ENCODE measurements around the gene HHIPL1. TPM values are rescaled to one million over a fixed set of nuclear protein-coding genes. Genes with fewer than 3 reads are reported as not detected.

HHIPL1 gene
- total RNA-seq, 4 donors from 2014 or later: 2.7 to 9.6 (median 3.7) TPM

DNA sequence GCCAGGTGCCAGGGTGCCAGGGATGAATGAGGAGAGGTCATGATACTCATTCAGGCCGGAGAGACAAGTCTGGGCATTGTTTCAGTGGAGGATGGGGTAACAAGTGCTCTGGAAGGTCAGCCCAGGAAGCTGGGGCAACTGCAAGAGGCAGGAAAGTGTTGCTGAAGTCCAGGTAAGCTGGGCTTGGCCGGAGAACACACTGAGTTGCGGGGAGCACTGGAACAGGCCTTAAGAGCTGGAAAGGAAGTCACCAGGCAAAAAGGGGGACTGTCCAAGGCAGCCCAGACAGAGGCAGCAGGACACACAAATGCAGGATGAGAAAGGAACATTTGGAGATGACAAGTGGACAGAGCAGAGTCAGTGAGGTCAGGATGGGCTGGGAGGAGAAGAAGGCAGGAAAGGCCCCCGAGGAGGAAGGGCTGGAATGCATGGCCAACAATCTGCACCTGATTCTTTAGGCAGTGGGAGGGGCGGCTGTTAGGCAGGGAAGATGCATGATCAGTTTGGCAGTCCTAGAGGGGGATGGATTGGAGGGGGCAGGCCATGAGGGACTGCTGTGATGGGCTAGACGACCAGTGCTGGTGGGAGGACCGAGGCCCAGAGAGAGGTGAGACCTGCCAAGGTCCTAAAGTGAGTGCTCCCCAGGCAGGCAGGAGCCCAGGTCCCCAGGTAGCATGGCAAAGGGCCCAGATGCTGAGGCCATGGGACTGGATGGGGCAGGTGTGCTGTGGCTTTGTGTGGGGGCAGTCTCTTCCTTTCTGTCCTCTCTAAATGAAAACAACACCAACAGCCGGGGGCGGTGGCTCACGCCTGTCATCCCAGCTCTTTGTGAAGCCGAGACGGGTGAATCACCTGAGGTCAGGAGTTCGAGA lies 17.2 kb upstream of the HHIPL1 start:
- Histone ChIP-seq H3K27ac (no peak overlapping the region), H3K4me1 (peaks cover 0 to 22% (median 6%) of the 10 kb centered on the region in 3 donors), H3K9me3 (no peaks in the 10 kb centered on the region), H3K4me3 (no peak overlapping the region), H3K27me3 (no peaks in the 10 kb centered on the region), H3K36me3 (no peaks in the 10 kb centered on the region)
- 64 to 81% methylated on average over 6 to 9 of the region's 13 CpGs for WGBS, 2 donors (ENCODE audit: low coverage in 1 of 2)
- TF ChIP-seq POLR2A (IDR thresholded peaks at IDR 0.05) (no peak), EP300 (IDR thresholded peaks at IDR 0.05) (no peak), POLR2AphosphoS5 (IDR thresholded peaks at IDR 0.05) (no peak)
- TF ChIP-seq, protein P1, sequence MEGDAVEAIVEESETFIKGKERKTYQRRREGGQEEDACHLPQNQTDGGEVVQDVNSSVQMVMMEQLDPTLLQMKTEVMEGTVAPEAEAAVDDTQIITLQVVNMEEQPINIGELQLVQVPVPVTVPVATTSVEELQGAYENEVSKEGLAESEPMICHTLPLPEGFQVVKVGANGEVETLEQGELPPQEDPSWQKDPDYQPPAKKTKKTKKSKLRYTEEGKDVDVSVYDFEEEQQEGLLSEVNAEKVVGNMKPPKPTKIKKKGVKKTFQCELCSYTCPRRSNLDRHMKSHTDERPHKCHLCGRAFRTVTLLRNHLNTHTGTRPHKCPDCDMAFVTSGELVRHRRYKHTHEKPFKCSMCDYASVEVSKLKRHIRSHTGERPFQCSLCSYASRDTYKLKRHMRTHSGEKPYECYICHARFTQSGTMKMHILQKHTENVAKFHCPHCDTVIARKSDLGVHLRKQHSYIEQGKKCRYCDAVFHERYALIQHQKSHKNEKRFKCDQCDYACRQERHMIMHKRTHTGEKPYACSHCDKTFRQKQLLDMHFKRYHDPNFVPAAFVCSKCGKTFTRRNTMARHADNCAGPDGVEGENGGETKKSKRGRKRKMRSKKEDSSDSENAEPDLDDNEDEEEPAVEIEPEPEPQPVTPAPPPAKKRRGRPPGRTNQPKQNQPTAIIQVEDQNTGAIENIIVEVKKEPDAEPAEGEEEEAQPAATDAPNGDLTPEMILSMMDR (IDR thresholded peaks at IDR 0.05): no peak
- ATAC-seq: no peak

DNA sequence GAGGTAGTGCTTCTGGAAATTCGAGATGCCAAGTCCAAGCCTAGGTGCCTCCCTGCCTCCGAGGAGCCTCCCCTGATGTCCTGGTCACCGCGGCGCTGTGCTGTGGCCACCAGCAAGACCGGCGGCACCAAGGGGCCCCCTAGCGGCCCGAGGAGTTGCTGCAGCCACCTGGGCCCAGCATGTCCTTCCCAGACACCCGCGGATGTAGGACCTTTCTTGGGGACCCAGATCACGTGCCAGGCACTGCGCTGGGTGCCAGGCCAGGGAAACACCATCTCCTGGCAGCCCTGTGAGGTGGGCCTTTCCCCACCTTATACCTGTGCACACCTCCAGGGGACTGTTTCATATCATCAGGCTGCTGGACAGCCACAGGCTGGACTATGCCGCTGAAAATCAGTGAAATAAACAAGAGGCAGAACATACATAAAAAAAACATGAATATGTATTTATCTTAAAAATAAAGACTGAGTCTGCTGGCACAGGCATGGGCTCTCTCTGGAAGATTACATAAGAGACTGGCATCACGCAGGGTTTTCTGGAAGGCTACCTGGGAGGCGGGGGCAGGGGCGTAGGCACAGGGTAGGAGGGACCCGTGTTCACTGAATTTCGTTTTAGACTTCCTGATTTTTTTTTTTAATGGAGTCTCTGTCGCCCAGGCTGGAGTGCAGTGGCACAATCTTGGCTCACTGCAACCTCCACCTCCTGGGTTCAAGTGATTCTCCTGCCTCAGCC lies 15.9 kb upstream of the HHIPL1 start:
- no peak overlapping the region for H3K27ac ChIP-seq
- H3K9me3 ChIP-seq: no peaks in the 10 kb centered on the region
- H3K36me3 ChIP-seq: no peaks in the 10 kb centered on the region
- peak; percentile 83 for ATAC-seq
- WGBS, 2 donors (ENCODE audit: low coverage in 1 of 2): 62 to 66% methylated on average over 6 to 7 of the region's 20 CpGs
- H3K4me1 ChIP-seq: peaks cover 0 to 11% (median 6%) of the 10 kb centered on the region in 3 donors
- TF ChIP-seq EP300 (IDR thresholded peaks at IDR 0.05) (no peak), POLR2A (IDR thresholded peaks at IDR 0.05) (no peak), POLR2AphosphoS5 (IDR thresholded peaks at IDR 0.05) (no peak)
- TF ChIP-seq, protein P1 (IDR thresholded peaks at IDR 0.05): peak in 3 of 4 experiments; percentile 95 to 99 (median 97)
- H3K4me3 ChIP-seq: no peak overlapping the region
- no peaks in the 10 kb centered on the region for H3K27me3 ChIP-seq

DNA sequence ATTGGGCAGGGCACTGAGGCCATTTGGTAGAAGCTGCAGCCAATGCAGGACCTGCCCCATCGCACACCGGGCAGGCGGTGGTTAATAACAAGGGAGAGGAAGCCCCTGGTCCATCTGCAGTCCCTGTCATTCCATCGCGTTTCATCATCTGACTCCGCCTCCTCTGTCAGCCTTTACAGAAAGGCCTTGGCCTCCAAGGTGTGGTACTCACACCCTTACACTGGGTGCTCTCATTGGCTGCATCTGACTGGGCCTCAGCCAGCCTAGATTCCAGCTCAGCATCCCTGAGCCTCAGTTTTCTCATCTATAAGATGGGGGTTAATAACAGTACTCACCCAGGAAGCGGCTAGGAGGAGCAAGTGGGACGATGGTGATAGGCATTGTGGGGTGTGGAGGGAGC lies 14.7 kb upstream of the HHIPL1 start:
- 84% methylated on average over 7 of the region's 8 CpGs; no CpG with 5 or more reads in 1 of the 2 donors for WGBS, 2 donors (ENCODE audit: low coverage in 1 of 2)
- peaks cover 0 to 11% (median 6%) of the 10 kb centered on the region in 3 donors for H3K4me1 ChIP-seq
- no peak overlapping the region for H3K27ac ChIP-seq
- no peaks in the 10 kb centered on the region for H3K9me3 ChIP-seq
- H3K36me3 ChIP-seq: no peaks in the 10 kb centered on the region
- no peaks in the 10 kb centered on the region for H3K27me3 ChIP-seq
- ATAC-seq: no peak
- TF ChIP-seq POLR2AphosphoS5 (IDR thresholded peaks at IDR 0.05): no peak
- TF ChIP-seq, protein P1 (IDR thresholded peaks at IDR 0.05): no peak
- no peak for TF ChIP-seq EP300 (IDR thresholded peaks at IDR 0.05)
- TF ChIP-seq POLR2A (IDR thresholded peaks at IDR 0.05): no peak
- no peak overlapping the region for H3K4me3 ChIP-seq

DNA sequence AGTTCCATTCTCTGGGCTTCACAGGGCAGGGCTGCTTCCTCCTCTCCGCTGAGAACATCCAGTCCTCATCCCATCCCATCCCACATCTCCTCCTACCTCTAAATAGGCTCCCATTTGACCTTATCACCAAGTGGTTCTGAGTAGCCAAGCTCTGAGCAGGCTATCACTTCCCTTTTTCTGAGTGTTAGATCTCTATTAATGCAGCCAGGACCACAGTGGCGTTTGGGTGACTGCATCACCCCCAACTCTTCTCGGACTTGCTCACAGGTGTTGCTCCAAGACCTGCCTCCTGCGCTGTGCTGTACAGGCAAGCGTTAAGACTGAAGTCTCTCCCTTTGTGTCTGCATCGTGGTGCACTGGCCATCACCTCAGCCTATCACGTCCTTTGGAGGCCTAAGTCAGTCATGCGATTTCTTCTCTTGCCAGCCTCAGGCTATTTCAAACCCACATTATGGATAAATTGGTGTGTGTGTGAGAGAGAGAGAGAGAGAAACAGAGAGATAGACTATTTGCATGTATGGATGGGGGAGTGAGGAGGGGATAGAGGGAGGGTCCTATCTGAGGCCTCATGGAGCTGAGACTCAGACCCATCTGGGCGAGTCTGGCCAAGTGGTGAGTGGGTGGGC lies 12.4 kb upstream of the HHIPL1 start:
- ATAC-seq: no peak

More for the DNA sequence above, 12.4 kb upstream of the HHIPL1 start:
- Histone ChIP-seq H3K4me3 (no peak overlapping the region), H3K36me3 (no peaks in the 10 kb centered on the region), H3K4me1 (peaks cover 0 to 11% (median 6%) of the 10 kb centered on the region in 3 donors), H3K27me3 (no peaks in the 10 kb centered on the region), H3K9me3 (no peaks in the 10 kb centered on the region), H3K27ac (no peak overlapping the region)
- TF ChIP-seq EP300 (IDR thresholded peaks at IDR 0.05) (no peak), POLR2AphosphoS5 (IDR thresholded peaks at IDR 0.05) (no peak), POLR2A (IDR thresholded peaks at IDR 0.05) (no peak)
- TF ChIP-seq, protein P1 (IDR thresholded peaks at IDR 0.05): no peak
- 80% methylated on average over 8 of the region's 9 CpGs; no CpG with 5 or more reads in 1 of the 2 donors for WGBS, 2 donors (ENCODE audit: low coverage in 1 of 2)
